HG03108 (cell line): Measurements from ENCODE around the gene ACTR2.
"Not testable (repeated sequence)": the region's sequence is repeated elsewhere in the genome, so short reads cannot be mapped to it uniquely, and the experiment has no call there.

Experiments
- ATAC-seq: cut with Tn5 transposase; IDR thresholded peaks from one replicate; pipeline ENCODE4 v1.9.1; 2021; ENCODE audit warnings: moderate library complexity; ENCODE audit not compliant: unreplicated experiment

Gene ACTR2

DNA sequence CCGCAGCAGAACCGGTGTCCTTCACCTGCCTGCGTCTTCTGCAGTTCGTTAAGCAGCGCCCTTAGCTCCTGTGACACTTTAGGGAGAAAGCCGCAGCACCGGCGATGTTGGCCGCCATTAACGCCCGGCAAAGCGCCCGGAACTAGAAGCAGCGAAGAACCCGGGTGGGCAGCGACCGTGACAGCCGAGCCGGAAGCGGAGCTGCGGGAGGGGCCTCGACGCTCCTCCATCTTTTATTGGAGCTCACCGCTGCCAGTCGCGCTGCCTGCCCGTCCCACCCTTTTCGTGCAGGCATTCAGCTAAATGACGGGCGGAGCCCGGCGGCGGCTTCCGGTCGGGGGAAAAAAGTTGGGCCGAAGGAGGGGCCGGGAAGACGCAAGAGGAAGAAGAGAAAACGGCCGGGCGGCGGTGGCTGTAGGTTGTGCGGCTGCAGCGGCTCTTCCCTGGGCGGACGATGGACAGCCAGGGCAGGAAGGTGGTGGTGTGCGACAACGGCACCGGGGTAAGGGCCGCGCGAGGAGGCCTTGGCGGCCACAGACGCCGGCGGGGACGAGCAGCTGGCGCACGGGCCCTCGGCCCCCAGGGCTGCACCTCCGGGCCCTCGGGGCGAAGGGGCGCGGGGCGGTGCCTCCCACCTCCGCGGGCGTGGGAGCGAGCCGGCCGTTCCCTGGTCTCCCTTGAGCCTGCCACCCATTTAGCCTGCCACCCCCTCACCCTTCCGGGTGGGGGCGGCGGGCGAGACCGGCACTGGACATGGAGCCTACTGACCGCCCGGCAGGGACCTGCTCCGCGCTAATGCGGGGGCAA is at the start of gene ACTR2:
Gene ACTR2, plus strand, starts transcription at position 376 of the 807 bp plus-strand sequence. Its CDS starts 79 bp downstream, at position 455.
- peak; percentile 90 for ATAC-seq

DNA sequence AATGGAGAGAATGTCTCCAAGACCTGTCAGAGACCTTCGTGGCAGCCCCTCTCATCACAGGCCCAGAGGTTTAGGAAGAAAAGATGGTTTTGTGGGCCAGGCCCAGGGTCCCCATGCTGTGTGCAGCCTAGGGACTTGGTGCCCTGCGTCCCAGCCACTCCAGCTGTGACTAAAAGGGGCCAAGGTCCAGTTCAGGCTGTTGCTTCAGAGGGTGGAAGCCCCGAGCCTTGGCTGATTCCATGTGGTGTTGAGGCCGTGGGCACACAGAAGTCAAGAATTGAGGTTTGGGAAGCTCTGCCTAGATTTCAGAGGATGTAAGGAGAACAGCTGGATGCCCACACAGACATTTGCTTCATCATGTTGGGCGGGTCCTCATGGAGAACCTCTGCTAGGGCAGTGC is 45.1 kb upstream of the ACTR2 start:
- no peak for ATAC-seq

DNA sequence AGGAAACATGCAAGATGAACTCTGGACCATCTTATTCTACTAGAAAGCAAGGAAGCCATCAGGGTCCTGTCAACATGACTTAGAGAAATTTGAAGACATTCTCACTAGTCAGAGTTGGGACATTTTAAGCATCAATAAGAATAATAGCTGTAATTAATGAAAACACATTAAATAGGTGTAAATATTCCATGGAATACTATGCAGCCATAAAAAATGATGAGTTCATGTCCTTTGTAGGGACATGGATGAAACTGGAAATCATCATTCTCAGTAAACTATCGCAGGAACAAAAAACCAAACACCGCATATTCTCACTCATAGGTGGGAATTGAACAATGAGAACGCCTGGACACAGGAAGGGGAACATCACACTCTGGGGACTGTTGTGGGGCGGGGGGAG is 44.2 kb upstream of the ACTR2 start:
- ATAC-seq, result not testable (repeated sequence)

DNA sequence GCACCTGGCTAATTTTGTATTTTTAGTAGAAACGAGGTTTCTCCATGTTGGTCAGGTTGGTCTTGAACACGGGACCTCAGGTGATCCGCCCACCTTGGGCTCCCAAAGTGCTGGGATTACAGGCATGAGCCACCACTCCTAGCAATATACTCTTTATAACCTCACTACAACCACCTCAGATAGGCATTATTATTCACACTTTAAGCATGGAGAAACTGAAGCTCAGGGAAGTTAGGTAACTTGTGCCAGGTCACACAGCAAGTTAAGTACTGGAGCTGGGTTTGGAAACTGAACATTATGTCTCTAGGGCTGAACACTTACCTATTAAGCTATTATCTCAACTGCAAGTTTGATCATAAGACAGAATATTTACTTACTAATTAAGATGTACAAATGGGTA is 42.6 kb upstream of the ACTR2 start:
- ATAC-seq, result no peak

DNA sequence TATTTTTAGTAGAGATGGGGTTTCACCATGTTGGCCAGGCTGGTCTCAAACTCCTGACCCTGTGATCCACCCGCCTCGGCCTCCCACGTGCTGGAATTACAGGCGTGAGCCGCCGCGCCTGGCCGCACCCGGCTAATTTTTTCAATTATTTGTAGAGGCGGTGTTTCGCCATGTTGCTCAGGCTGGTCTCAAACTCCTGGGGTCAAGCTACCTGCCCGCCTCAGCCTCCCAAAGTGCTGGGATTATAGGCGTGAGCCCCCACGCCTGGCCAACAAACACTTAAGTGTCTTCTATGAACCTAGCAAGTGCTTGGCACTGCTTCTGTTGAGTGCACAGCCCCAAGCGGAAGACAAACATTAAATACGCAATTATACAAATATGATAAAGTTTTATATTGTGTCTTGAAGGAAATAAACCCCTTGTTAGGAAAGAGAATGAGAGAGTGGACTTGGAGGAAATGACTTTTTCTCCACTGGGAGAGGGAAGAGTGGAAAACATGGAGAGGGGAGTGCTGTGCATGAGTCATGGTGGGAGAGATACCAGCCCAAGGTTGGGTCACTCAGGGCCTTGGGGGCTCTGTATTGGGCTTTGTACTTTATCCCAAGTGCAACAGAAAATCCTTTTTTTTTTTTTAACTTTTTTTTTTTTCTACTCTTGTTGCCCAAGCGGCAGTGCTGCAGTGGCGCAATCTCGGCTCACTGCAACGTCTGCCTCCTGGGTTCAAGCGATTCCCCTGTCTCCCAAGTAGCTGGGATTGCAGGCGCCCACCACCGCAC is 41.4 kb upstream of the ACTR2 start:
- no peak for ATAC-seq

DNA sequence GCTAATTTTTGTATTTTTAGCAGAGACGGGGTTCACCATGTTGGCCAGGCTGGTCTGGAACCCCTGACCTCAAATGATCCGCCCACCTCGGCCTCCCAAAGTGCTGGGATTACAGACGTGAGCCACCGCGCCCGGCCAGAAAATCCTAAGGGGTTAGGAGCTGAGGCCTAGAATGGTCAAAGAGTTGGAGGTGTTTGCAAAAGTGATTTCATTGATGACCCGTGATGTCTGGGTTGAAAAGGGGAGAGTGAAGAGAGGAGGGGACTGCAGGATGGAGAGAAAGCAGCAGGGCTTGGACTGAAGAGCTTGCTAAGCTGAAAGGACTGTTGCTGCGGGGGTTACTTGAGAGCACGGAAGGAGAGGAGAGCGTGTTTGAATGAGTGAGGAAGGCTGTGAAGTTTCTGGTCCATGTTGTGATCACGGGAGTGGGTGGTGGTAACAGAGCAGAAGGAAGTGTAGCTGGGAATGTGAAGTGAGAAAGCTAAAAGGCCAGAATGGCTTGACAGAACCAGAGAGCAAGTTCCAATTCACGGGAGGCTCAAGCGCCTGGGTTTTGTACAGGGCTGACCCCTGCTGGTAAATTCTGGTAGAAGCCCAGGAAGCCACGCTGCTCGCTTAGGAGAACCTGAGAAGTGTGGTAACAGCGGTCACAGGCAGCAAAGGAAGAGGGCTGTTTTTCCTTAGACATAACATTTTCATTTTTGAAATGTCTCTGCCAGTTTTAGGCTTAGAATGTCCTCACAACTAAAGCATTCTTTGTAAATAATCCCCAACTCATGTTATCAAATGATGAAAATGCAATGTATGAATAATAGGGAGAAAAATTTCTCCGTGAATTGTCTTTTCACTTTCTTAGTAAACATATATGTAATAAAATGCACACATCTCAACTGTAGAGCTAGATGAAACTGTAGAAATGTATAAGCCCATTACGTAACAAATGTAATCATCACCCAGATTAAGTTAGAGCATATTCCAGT is 40.5 kb upstream of the ACTR2 start:
- ATAC-seq, result peak; percentile 85

DNA sequence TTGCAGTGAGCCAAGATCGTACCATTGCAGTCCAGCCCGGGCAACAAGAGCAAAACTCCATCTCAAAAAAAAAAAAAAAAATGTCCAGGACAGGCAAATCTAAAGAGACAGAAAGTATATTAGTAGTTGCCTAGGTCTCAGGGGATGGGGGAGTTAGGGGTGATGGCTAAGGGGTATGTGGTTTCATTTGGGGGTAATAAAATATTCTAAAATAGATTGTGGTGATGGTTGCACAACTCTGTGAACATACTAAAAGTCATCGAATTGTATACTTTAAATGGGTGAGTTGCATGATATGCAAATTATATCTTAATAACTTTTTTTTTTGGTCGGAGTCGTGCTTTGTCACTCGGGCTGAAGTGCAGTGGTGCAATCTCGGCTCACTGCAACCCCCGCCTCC is 34.2 kb upstream of the ACTR2 start:
- no peak for ATAC-seq

DNA sequence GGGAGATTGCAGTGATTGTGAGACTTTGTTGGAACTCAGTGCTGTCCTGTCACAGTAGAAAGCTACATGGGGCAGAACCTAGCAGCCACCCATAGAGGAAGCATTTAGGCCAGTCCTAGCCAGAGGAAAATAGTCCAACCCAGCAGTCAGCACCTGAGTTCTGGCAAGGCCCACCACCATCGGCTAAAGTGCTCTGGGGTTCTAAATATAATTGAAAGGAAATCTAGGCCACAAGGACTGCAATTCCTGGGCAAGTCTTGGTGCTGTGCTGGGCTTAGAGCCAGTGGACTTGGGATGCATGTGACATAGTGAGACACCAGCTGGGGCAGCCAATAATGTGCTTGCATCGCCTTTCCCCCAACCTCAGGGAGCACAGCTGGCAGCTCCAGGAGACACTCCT is 28.9 kb upstream of the ACTR2 start:
- no peak for ATAC-seq

DNA sequence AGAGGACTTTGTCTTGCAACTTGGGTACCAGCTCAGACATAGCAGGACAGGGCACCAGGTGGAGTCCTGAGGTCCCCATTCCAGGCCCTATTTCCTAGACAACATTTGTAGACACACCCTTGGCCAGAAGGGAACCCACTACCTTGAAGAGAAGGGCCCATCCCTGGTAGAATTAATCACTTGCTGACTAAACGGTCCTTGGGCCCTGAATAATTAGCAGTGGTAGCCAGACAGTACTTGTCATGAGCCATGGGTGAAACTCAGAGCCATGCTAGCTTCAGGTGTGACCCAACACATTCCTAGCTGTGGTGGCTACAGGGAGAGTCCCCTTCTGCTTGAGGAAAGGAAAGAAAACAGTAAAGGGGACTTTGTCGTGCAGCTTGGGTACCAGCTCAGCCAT is 28.5 kb upstream of the ACTR2 start:
- no peak for ATAC-seq

DNA sequence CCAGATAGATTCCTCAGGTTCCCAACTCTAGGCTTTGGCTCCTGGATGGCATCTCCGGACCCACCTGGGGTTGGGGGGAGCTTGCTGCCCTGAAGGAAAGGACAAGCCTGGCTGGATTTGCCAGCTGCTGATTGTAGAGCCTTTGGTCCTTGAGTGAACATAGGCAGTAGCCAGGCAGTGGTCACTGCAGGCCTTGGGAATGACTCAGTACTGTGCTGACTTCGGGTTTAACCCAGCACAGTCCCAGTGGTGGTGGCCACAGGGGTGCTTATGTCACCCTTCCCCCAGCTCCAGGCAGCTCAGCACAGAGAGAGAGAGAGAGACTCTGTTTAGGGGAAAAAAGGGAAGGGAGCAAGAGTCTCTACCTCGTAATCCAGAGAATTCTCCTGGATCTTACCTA is 27.7 kb upstream of the ACTR2 start:
- no peak for ATAC-seq

DNA sequence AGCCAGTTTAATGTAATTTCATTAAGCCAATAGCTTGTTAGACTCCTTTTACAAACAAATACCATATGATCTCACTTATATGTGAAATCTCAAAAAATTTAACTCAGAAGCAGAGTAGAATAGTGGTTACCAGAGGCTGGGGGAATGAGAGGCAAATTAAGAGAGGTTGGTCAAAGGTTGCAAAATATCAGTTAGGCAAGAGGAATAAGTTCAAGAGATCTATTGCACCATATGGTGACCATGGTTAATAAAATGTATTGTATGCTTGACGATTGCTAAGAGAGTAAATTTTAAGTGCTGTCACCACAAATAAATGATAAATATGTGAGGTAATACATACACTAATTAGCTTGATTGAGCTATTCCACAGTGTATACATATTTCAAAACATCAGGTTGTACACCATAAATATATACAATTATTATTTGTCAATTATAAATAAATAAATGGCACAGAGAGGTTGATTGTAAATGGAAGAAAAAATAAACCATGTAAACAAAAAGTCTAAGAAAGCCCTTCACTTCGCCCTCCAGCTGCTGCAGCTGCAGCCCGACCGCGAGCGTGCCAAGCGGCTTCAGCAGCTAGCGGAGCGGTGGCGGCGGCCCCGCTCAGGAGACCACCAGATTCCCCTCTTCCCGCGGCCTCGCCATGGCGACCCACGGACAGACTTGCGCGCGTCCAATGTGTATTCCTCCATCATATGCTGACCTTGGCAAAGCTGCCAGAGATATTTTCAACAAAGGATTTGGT is 23.0 kb upstream of the ACTR2 start:
- no peak for ATAC-seq

DNA sequence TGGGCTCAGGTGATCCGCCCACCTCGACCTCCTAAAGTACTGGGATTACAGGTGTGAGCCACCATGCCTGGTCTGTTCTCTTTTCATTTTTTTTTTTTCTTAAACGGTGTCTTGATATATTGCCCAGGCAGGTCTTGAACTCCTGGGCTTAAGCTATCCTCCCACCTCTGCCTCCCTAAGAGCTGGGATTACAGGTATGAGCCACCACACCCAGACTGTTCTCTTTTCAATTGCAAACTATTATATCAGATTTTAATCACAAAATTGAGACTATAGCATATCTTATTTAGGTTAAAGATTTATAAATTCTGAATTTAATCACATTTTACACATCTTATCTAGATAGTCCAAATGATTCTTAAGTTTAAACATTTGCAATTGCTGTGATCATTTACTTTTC is 15.5 kb upstream of the ACTR2 start:
- ATAC-seq, result no peak

DNA sequence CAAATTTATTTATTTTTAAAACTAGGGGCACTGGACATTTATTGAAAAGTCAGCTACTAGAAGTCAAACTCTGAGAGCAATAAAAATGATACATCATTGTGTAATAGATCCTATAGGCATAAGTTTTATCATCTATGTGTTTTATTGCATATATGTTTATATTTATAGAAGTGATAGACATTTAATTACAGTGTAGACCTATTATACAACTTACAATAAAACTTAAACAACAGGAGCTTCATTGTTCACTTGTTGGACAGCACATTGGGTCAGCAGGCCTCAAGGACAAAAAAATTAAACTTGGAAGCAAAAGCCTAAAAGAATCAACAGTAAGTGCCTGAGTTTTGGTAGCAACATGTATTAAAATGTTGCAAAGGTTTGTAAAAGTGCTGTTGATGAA is 15.0 kb upstream of the ACTR2 start:
- no peak for ATAC-seq

DNA sequence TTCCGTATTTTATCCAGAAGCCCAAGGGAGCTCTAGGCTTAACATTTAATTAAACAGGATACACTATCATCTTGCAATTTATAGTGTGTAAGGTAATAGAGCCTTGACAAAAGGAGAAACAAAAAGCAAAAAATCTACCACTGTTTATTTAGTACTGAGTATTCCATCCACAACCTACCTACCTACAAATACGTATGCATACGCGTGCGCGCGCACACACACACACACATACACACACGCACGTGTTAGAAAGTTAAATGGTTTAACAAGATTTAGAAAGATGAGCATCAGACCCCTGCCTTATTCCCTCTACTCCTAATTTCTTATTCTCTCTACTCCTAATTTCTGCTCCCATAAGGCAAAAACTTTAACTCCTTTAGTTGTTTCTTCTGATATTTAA is 14.6 kb upstream of the ACTR2 start:
- no peak for ATAC-seq

DNA sequence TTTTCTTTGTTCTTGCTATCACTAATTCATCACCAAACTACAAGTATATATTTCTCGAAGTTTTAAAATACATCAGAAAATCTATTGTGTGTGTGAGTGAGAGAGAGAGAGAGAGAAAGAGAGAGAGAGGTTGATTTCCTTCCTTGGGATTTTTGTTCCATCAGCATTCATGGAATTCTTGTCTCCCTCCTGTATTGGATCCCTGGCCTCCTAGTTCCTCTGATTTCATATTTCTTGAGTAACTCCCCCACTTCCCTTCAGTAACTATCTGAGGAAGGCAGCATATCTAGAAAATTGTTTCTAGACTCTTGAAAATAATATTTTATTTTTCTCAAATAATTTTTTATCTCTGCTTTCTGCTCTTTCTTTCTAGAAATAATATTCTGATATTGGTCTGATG is 13.3 kb upstream of the ACTR2 start:
- no peak for ATAC-seq

DNA sequence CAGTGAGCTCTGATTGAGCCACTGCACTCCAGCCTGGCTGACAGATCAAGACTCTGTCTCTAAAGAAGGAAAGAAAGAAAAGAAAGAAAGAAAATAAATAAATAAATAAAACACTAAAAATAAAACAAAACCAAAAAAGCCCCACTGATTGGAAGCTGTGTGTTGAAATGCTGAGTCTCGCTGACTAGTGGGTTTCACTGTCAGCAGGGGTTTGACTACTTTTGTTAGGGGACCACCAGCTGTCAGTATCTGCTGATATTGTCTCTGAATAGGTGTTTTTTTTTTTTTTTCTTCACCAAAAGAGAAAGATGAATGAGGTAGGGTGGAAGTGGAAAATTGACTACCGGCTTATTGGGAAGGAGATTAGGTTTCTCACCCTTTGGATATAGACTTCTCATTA is 12.8 kb upstream of the ACTR2 start:
- no peak for ATAC-seq

DNA sequence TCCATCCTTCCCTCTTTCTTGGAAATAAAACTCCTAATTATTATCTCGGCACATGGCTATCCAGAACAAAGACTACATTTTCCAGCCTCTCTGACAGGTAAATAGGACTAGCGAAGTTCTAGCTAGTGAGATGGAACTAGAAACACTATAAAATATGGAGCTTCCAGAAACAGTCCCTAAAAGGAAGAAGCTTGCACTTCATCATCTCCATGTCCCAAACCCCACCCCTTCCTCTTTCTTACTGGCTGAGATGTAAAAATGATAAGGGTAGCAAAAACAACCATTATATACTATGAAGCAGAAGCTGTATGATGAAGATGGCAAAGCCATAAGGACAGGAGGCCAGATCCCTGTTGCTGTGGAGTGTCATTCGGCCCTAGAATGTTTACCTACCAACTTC is 11.7 kb upstream of the ACTR2 start:
- ATAC-seq, result no peak

DNA sequence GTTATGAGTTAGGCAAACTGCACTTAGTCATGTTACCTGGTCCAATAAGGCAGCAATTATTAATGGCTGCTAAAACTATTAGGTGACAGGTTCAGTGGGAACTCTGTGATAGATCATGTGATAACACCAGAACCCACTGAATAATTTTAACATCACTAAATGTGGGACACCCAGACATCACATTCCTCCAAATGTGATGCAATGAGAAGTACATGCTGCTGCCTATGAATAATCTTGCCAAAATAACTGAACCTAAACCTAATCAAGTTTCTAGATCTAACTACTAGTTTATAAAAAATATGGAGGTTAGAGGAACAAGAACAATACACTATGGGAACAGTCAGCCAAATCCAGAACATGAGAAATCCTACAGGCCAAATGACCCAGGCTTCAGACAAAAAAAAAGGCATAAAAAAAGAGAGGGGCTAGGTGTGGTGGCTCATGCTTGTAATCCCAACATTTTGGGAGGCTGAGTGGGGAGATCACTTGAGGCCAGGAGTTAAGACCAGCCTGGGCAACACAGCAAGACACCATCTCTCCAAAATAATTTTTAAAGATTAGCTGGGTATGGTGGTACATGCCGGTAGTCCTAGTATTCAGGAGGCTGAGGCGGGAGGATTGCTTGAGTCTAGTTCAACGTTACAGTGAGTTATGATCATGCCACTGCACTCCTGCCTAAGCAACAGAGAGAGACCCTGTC is 7.0 kb upstream of the ACTR2 start:
- ATAC-seq, result no peak

DNA sequence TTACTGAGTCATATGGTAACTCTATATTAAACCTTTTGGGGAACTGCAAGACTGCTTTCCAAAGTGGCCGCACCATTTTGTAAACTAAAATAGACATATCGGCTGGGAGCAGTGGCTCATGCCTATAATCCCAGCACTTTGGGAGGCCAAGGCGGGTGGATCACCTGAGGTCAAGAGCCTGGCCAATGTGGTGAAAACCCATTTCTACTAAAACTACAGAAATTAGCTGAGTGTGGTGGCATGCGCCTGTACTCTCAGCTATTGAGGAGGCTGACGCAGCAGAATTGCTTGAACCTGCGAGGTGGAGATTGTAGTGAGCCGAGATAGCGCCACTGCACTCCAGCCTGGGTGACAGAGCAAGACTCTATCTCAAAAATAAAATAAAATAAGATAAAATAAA is 6.4 kb upstream of the ACTR2 start:
- not testable (repeated sequence) for ATAC-seq

DNA sequence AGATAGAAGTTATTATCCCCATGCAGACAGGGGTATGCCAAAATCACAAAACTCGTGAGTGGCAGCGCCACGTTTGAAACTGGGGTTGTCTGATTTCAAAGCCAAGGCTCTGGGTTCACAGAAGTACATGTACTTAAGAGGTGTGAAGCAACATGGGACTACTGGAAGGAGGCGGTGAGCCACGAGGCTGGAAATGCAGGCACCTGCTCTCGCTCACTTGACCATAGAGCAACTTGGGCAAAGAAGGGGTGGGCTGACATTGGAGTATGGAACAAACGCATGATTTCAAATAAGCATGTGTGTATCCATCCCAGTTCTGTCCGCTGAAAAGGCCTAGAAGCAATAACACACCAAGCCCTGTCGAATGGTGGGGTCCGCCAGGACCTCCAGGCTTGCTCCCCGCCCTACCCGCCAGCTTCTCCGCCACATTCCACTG is 593 bp upstream of the ACTR2 start:
- ATAC-seq, result peak; percentile 10
